AG04450 (cell line): ENCODE measurements around the gene MUC5AC. TPM values are rescaled to one million over a fixed set of nuclear protein-coding genes. Genes with fewer than 3 reads are reported as not detected.

ENCODE experiments used
- CTCF ChIA-PET: fragments of 300-600, 350-600 bp; formaldehyde crosslinking; extraction: SDS; loops from one replicate; lab custom pipeline; 2022; ENCODE audit warnings: antibody characterized with exemption, inconsistent platforms; lab: Charles Lee
- POLR2A ChIA-PET: fragments of 350-600 bp; formaldehyde crosslinking; extraction: SDS; loops from one replicate; lab custom pipeline; 2021; ENCODE audit warnings: antibody characterized with exemption, inconsistent platforms; lab: Yijun Ruan, JAX
- DNase-seq: peaks from one replicate; pipeline ENCODE4 v3.0.0-alpha.2; 2011; ENCODE audit warnings: low read depth, low spot score
- H3K27ac ChIP-seq: one replicate; pipeline ENCODE4 v1.5.1; 2012; ENCODE audit warnings: low read depth, low read length, control low read depth
- H3K27me3 ChIP-seq: one replicate; pipeline ENCODE4 v1.6.0; 2012; ENCODE audit warnings: low read length; ENCODE audit not compliant: control insufficient read depth, insufficient read depth
- H3K4me3 ChIP-seq: 2 replicates; pipeline ENCODE4 v1.5.1; 2011; ENCODE audit warnings: mild to moderate bottlenecking, low read depth, low read length, control low read depth
- H3K9me3 ChIP-seq: 2 replicates; pipeline ENCODE4 v1.5.1; 2012; ENCODE audit warnings: low read length; ENCODE audit not compliant: control insufficient read depth, insufficient read depth
- CTCF ChIP-seq: IDR thresholded peaks from 2 replicates; pipeline ENCODE4 v1.5.1; 2011; ENCODE audit warnings: low read depth, low read length, control low read depth, inconsistent platforms
- polyA plus RNA-seq: library from polyadenylated mRNA; depleted of rRNA; stranded (reverse); fragments of >200 nt; gene quantifications from 2 replicates; pipeline ENCODE4 v1.2.3, GENCODE V29; 2011

MUC5AC gene
- polyA plus RNA-seq, 1 experiment, result 0.01 TPM

DNA sequence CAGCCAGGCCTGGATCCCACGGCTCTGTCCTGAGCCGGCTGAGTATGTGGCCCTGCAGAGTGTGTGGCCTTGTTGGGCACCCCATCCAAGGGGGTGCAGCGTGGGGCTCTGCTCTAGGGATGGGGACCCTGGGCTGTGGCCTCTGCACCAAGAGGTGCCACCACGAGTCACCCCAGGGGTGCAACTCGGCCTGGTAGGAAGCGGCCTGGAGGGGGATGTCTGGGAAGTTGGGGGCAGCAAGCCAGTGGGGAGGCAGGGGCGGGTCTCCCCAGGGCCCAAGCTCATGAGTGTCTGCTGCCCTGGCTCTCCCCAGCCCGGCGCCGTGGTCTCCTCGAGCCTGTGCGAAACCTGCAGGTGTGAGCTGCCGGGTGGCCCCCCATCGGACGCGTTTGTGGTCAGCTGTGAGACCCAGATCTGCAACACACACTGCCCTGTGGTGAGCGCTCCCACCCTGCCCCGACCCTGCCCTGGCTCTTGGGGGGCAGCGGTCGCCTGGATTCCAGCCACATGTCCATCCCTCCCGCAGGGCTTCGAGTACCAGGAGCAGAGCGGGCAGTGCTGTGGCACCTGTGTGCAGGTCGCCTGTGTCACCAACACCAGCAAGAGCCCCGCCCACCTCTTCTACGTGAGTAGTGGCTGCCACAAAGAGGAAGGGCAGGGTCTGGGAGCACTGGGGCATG lies 40.9 kb downstream of the MUC5AC start:
- H3K27ac ChIP-seq, result no peak overlapping the region
- ChIA-PET POLR2A (no interaction called here), CTCF (no interaction called here)
- DNase-seq, result no peak
- H3K9me3 ChIP-seq, result peaks cover 32% of the 10 kb centered on the region
- H3K27me3 ChIP-seq, result peaks cover 12% of the 10 kb centered on the region
- TF ChIP-seq CTCF, result no peak
- H3K4me3 ChIP-seq, result no peak overlapping the region

DNA sequence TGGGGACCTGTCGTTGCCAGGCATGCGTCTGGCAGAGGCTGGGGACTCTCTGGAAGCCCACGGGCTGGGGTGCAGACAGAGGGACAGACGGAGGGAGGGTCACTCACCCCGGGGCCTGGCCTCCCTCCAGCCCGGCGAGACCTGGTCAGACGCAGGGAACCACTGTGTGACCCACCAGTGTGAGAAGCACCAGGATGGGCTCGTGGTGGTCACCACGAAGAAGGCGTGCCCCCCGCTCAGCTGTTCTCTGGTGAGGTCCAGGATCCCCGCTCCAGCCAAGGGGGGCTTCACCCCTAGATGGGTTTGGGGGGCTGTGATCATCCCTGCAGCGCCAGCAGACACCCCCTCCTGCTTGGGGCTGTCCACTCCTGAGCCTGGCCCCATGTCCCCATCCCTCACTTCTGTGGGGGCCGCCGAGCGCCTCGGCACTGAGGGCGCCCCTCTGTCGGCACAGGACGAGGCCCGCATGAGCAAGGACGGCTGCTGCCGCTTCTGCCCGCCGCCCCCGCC lies 41.5 kb downstream of the MUC5AC start:
- TF ChIP-seq CTCF, result no peak
- Histone ChIP-seq H3K9me3 (peaks cover 26% of the 10 kb centered on the region), H3K4me3 (no peak overlapping the region), H3K27ac (no peak overlapping the region), H3K27me3 (peaks cover 12% of the 10 kb centered on the region)
- DNase-seq, result no peak
- ChIA-PET POLR2A (no interaction called here), CTCF (no interaction called here)

DNA sequence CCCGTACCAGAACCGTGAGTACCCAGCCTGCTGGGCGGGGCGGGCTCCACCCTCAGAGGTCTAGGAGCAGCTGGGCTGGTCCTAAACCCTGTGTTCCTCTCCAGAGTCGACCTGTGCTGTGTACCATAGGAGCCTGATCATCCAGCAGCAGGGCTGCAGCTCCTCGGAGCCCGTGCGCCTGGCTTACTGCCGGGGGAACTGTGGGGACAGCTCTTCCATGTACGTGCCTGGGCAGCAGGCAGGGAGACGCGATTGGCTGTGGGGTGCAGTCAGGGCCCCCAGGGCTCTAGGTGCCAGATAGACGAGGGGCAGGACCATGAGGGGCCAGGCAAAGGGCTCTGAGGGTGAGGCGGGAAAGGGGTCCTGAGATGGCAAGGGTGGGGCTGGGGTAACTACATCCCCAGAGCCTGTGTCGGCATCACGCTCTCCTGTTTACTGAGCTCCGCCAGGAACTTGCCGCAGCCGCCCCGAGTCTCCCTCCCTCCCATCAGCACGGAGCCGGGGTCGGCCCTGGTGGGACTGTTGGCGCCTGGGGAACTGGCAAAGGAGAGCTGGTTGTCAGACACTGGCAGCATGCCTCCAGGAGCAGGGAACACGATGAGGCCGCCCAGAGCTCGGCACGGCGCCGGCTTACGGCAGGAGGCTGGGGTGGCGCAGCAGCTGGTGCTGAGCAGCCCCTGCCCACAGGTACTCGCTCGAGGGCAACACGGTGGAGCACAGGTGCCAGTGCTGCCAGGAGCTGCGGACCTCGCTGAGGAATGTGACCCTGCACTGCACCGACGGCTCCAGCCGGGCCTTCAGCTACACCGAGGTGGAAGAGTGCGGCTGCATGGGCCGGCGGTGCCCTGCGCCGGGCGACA lies 42.2 kb downstream of the MUC5AC start:
- TF ChIP-seq CTCF, result no peak
- Histone ChIP-seq H3K9me3 (peaks cover 19% of the 10 kb centered on the region), H3K27me3 (peaks cover 12% of the 10 kb centered on the region), H3K4me3 (no peak overlapping the region), H3K27ac (no peak overlapping the region)
- CTCF ChIA-PET, result interaction anchor here (0.9 kb wide), 1 partner anchor 315 kb away, joined by 6 read pairs; no protein-coding TSS in a partner anchor
- POLR2A ChIA-PET, result no interaction called here
- no peak for DNase-seq

DNA sequence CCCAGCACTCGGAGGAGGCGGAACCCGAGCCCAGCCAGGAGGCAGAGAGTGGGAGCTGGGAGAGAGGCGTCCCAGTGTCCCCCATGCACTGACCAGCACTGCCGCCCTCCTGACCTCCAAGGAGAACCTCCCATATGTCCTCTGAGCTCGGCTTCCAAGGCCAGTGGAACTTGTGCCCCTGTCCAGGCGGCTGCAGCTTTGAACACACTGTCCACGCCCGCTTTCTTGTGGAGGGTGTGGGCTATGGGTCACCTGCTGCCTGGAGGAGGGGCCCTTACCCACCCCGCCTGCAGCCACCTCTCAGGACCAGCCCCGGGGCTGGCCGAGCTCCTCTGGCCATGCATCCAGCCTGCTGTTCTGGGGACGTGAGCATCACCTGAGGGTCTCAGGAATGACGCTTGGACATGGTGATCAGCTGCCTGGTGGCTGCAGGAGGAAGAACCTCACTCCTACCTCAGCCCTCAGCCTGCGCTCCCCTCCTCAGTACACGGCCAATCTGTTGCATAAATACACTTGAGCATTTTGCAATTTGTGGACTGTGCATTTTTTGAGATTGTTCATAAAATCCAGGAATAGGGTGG lies 42.9 kb downstream of the MUC5AC start:
- H3K27ac ChIP-seq, result no peak overlapping the region
- CTCF ChIA-PET, result interaction anchor here (0.9 kb wide), 1 partner anchor 314 kb away, joined by 6 read pairs; no protein-coding TSS in a partner anchor

More for the DNA sequence above, 42.9 kb downstream of the MUC5AC start:
- DNase-seq, result no peak
- peaks cover 12% of the 10 kb centered on the region for H3K27me3 ChIP-seq
- POLR2A ChIA-PET, result no interaction called here
- no peak overlapping the region for H3K4me3 ChIP-seq
- H3K9me3 ChIP-seq, result peaks cover 12% of the 10 kb centered on the region
- no peak for TF ChIP-seq CTCF
